H9 (cell line): ENCODE measurements around the gene APOBEC3H. TPM values are rescaled to one million over a fixed set of nuclear protein-coding genes. Genes with fewer than 3 reads are reported as not detected.
A peak's percentile ranks its signal among the peaks of the same experiment; 100 is the strongest.

Source experiments
- DNase-seq: peaks from one replicate; pipeline ENCODE4 v3.0.0-alpha.2; 2017
- H2AFZ ChIP-seq: one replicate; pipeline ENCODE4 v1.6.1; 2013; ENCODE audit warnings: mild to moderate bottlenecking, low read length, control low read depth, moderate library complexity
- H2AK5ac ChIP-seq: 2 replicates; pipeline ENCODE4 v1.6.1; 2013; ENCODE audit warnings: low read length, control low read depth, mixed read lengths; ENCODE audit not compliant: insufficient read length
- H2BK120ac ChIP-seq: one replicate; pipeline ENCODE4 v1.6.1; 2013; ENCODE audit warnings: low read depth, mild to moderate bottlenecking, low read length, control low read depth, inconsistent platforms; ENCODE audit not compliant: poor library complexity, severe bottlenecking
- H2BK12ac ChIP-seq: 2 replicates; pipeline ENCODE4 v1.6.1; 2013; ENCODE audit warnings: low read length, control low read depth, mixed read lengths, low read depth; ENCODE audit not compliant: insufficient read length
- H2BK15ac ChIP-seq: 2 replicates; pipeline ENCODE4 v1.6.1; 2013; ENCODE audit warnings: low read depth, low read length, control low read depth
- H2BK20ac ChIP-seq: one replicate; pipeline ENCODE4 v1.6.1; 2013; ENCODE audit warnings: low read depth, mild to moderate bottlenecking, low read length, control low read depth, inconsistent platforms; ENCODE audit not compliant: poor library complexity, severe bottlenecking
- H2BK5ac ChIP-seq: 2 replicates; pipeline ENCODE4 v1.6.1; 2013; ENCODE audit warnings: low read length, control low read depth, mixed read lengths; ENCODE audit not compliant: insufficient read length
- H3K14ac ChIP-seq: 2 replicates; pipeline ENCODE4 v1.6.1; 2013; ENCODE audit warnings: low read length, control low read depth; ENCODE audit not compliant: insufficient read depth
- H3K18ac ChIP-seq: 2 replicates; pipeline ENCODE4 v1.6.1; 2013; ENCODE audit warnings: low read depth, mild to moderate bottlenecking, mixed read lengths, low read length, control low read depth; ENCODE audit not compliant: insufficient read length
- H3K23ac ChIP-seq: 2 replicates; pipeline ENCODE4 v1.6.1; 2013; ENCODE audit warnings: low read length, control low read depth, mixed read lengths, low read depth; ENCODE audit not compliant: insufficient read length
- H3K23me2 ChIP-seq: 2 replicates; pipeline ENCODE4 v1.6.1; 2013; ENCODE audit warnings: low read depth, mild to moderate bottlenecking, mixed read lengths, low read length, control low read depth; ENCODE audit not compliant: insufficient read length, poor library complexity, severe bottlenecking
- H3K27ac ChIP-seq: 2 replicates; pipeline ENCODE4 v1.5.1; 2013; ENCODE audit warnings: low read length, control low read depth, mixed read lengths, low read depth; ENCODE audit not compliant: insufficient read length
- H3K27me3 ChIP-seq: 2 replicates; pipeline ENCODE4 v1.6.1; 2013; ENCODE audit warnings: low read length, control low read depth, inconsistent platforms; ENCODE audit not compliant: insufficient read depth
- H3K4ac ChIP-seq: 2 replicates; pipeline ENCODE4 v1.6.1; 2013; ENCODE audit warnings: low read depth, mild to moderate bottlenecking, control low read depth, inconsistent platforms, low read length, moderate library complexity
- H3K4me1 ChIP-seq: 2 replicates; pipeline ENCODE4 v1.6.1; 2013; ENCODE audit warnings: low read length, control low read depth, inconsistent platforms; ENCODE audit not compliant: insufficient read depth
- H3K4me2 ChIP-seq: 2 replicates; pipeline ENCODE4 v1.6.1; 2013; ENCODE audit warnings: low read length, control low read depth, mixed read lengths; ENCODE audit not compliant: insufficient read length, insufficient read depth
- H3K56ac ChIP-seq: 2 replicates; pipeline ENCODE4 v1.6.1; 2013; ENCODE audit warnings: low read depth, mild to moderate bottlenecking, mixed read lengths, low read length, control low read depth; ENCODE audit not compliant: insufficient read length
- H3K79me1 ChIP-seq: 2 replicates; pipeline ENCODE4 v1.6.1; 2013; ENCODE audit warnings: low read depth, mild to moderate bottlenecking, moderate library complexity, low read length, control low read depth, inconsistent platforms; ENCODE audit not compliant: insufficient read depth, poor library complexity, severe bottlenecking
- H3K79me2 ChIP-seq: 2 replicates; pipeline ENCODE4 v1.6.1; 2013; ENCODE audit warnings: low read length, control low read depth, inconsistent platforms; ENCODE audit not compliant: insufficient read depth
- H3K9ac ChIP-seq: 2 replicates; pipeline ENCODE4 v1.6.1; 2013; ENCODE audit warnings: low read length, control low read depth, mixed read lengths; ENCODE audit not compliant: insufficient read length; ENCODE audit errors: extremely low read depth
- H3K9me3 ChIP-seq: one replicate; pipeline ENCODE4 v1.6.1; 2013; ENCODE audit warnings: low read depth, low read length, inconsistent platforms; ENCODE audit not compliant: control insufficient read depth
- H3T11ph ChIP-seq: one replicate; pipeline ENCODE4 v1.6.1; 2013; ENCODE audit warnings: mild to moderate bottlenecking, low read length, control low read depth, inconsistent platforms
- H4K20me1 ChIP-seq: one replicate; pipeline ENCODE4 v1.6.1; 2013; ENCODE audit not compliant: control insufficient read depth, insufficient read length, insufficient read depth
- H4K5ac ChIP-seq: 2 replicates; pipeline ENCODE4 v1.6.1; 2013; ENCODE audit warnings: low read depth, mild to moderate bottlenecking, mixed read lengths, low read length, control low read depth; ENCODE audit not compliant: insufficient read length
- H4K8ac ChIP-seq: replicated peaks from 2 replicates; pipeline ENCODE4 v1.6.1; 2013; ENCODE audit warnings: low read length, control low read depth, mixed read lengths, low read depth; ENCODE audit not compliant: insufficient read length
- H4K91ac ChIP-seq: 2 replicates; pipeline ENCODE4 v1.6.1; 2013; ENCODE audit warnings: low read depth, mild to moderate bottlenecking, moderate library complexity, mixed read lengths, low read length, control low read depth; ENCODE audit not compliant: insufficient read length
- H3K27ac Mint-ChIP-seq, 3 experiments: 2 replicates in 2 of 3; 3 replicates in 1 of 3; pipeline ENCODE4 v1.8.0; 2020 to 2021; ENCODE audit warnings: mixed read lengths in 3 of 3, mild to moderate bottlenecking in 1 of 3, moderate library complexity in 1 of 3
- H3K27me3 Mint-ChIP-seq: 2 replicates; pipeline ENCODE4 v1.8.0; 2021; ENCODE audit warnings: low read depth, mild to moderate bottlenecking, moderate library complexity, mixed read lengths
- H3K36me3 Mint-ChIP-seq, 3 experiments: 2 replicates in 2 of 3; 3 replicates in 1 of 3; pipeline ENCODE4 v1.8.0; 2020 to 2021; ENCODE audit warnings: low read depth in 3 of 3, mixed read lengths in 3 of 3; ENCODE audit not compliant: insufficient read depth in 1 of 3
- H3K4me1 Mint-ChIP-seq, 2 experiments: 2 replicates each; pipeline ENCODE4 v1.8.0; 2020; ENCODE audit warnings: mixed read lengths in 2 of 2
- H3K4me3 Mint-ChIP-seq, 2 experiments: 2 replicates in 1 of 2; 3 replicates in 1 of 2; pipeline ENCODE4 v1.8.0; 2020 to 2021; ENCODE audit warnings: mild to moderate bottlenecking in 2 of 2, mixed read lengths in 2 of 2, moderate library complexity in 1 of 2
- H3K9me3 Mint-ChIP-seq, 2 experiments: 2 replicates in 1 of 2; 3 replicates in 1 of 2; pipeline ENCODE4 v1.8.0; 2020; ENCODE audit warnings: mild to moderate bottlenecking in 2 of 2, mixed read lengths in 2 of 2, moderate library complexity in 1 of 2
- WGBS: extraction: QIAGEN DNeasy Blood & Tissue Kit; methylation state at CpG from one replicate; pipeline ENCODE4 v1.1.7; 2013; ENCODE audit warnings: missing lambda C conversion rate, low lambda C conversion rate, mixed read lengths; ENCODE audit not compliant: insufficient read length; ENCODE audit errors: extremely low coverage; 5-methylcytosine and 5-hydroxymethylcytosine counted together
- total RNA-seq: library from RNA; stranded (reverse); gene quantifications from 2 replicates; pipeline ENCODE4 v1.2.1, GENCODE V29; 2021
- TF ChIP-seq, protein P1 (sequence below): fragments of 200-600 bp; sonication (generic); conservative IDR thresholded peaks from 3 replicates; pipeline ENCODE4 v1.8.0; 2021; ENCODE audit warnings: antibody characterized with exemption, mild to moderate bottlenecking

APOBEC3H gene
- total RNA-seq, 1 experiment from 2014 or later, result 0.48 TPM

DNA sequence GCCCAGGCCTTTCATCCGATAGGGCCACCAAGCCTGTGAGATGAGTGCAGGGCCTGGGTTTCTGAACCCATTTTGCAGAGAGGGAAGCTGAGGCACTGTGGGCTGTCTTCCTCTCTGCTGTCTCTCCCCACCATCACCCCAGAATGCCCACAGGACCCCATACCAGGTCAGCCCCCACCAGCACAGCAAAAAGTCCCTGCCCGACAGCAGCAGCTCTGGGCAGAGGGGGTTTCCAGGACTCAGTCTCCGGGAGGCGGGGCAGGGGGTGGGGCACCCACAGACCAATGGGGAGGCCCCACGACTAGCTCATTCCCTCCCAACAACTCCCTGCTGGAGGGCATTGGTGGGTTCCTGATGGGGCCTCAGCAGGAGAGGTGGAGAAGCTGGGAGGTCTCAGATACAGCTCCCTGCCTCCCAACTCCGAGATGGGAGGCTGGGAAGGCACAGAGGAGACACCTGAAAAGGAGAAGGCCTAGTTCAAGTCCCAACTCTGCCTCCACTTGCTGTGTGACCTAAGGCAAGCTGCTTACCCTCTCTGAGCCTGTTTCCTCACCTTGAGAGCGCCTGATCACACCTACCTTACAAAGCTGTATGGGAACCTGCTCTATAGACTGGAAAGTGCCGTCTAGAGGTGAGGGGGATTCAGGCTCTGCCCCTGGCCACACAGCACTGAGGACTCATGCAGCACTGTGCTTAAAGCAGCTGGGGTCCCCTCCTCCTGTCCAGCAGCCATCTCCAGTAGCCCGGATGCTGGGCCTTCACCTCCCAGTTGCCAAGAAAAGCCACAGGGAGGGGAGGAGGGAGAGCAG lies 51.9 kb downstream of the APOBEC3H start:
- H2BK5ac ChIP-seq, result no peak overlapping the region
- H3K27me3 ChIP-seq, result peaks cover 4% of the 10 kb centered on the region; the same call in 1 of the 2 replicates
- H3K18ac ChIP-seq, result peak overlapping the region; percentile 8
- H3K27ac Mint-ChIP-seq, result peak overlapping the region in 1 of 3 experiments; percentile 15; a peak in 2 of 7 replicates
- H3K79me2 ChIP-seq, result no peaks in the 10 kb centered on the region
- H4K8ac ChIP-seq, result no peak overlapping the region
- H3T11ph ChIP-seq, result no peak overlapping the region
- H2BK20ac ChIP-seq, result no peak overlapping the region
- no peak overlapping the region for H3K23ac ChIP-seq
- peak; percentile 90 for DNase-seq
- H3K4ac ChIP-seq, result no peak overlapping the region
- H4K5ac ChIP-seq, result no peak overlapping the region
- no CpG with 5 or more reads among the region's 9 CpGs for WGBS
- no peak overlapping the region for H3K4me2 ChIP-seq
- no peaks in the 10 kb centered on the region for H3K79me1 ChIP-seq
- no peak overlapping the region for H2AFZ ChIP-seq
- peaks cover 13% of the 10 kb centered on the region for H3K23me2 ChIP-seq
- H3K27me3 Mint-ChIP-seq, result peaks cover 16% of the 10 kb centered on the region
- no peak overlapping the region for H2BK120ac ChIP-seq
- no peak overlapping the region for H4K91ac ChIP-seq
- H3K9me3 Mint-ChIP-seq, result 0 out of 5 replicates have a peak, but pooled peaks cover 0 to 3% of the 10 kb centered on the region in 2 experiments
- no peaks in the 10 kb centered on the region for H4K20me1 ChIP-seq
- no peak overlapping the region for H3K56ac ChIP-seq
- H3K9ac ChIP-seq, result no peak overlapping the region
- H3K14ac ChIP-seq, result no peak overlapping the region
- TF ChIP-seq, protein P1, sequence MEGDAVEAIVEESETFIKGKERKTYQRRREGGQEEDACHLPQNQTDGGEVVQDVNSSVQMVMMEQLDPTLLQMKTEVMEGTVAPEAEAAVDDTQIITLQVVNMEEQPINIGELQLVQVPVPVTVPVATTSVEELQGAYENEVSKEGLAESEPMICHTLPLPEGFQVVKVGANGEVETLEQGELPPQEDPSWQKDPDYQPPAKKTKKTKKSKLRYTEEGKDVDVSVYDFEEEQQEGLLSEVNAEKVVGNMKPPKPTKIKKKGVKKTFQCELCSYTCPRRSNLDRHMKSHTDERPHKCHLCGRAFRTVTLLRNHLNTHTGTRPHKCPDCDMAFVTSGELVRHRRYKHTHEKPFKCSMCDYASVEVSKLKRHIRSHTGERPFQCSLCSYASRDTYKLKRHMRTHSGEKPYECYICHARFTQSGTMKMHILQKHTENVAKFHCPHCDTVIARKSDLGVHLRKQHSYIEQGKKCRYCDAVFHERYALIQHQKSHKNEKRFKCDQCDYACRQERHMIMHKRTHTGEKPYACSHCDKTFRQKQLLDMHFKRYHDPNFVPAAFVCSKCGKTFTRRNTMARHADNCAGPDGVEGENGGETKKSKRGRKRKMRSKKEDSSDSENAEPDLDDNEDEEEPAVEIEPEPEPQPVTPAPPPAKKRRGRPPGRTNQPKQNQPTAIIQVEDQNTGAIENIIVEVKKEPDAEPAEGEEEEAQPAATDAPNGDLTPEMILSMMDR, result no peak
- H3K4me1 ChIP-seq, result peaks cover 2% of the 10 kb centered on the region; the same call in 1 of the 2 replicates
- H2BK12ac ChIP-seq, result no peak overlapping the region
- H3K4me1 Mint-ChIP-seq, result peaks cover 26 to 48% of the 10 kb centered on the region in 2 experiments
- no peaks in the 10 kb centered on the region for H3K36me3 Mint-ChIP-seq
- H2AK5ac ChIP-seq, result no peak overlapping the region
- no peak overlapping the region for H2BK15ac ChIP-seq
- H3K4me3 Mint-ChIP-seq, result no peak overlapping the region; a peak in 1 of 5 replicates
- no peaks in the 10 kb centered on the region for H3K9me3 ChIP-seq
- H3K27ac ChIP-seq, result no peak overlapping the region
